GM21447 (cell line): ENCODE data around the gene SSX5.
"Not testable (repeated sequence)": the region's sequence is repeated elsewhere in the genome, so short reads cannot be mapped to it uniquely, and the experiment has no call there.

Source experiments
- ATAC-seq: cut with Tn5 transposase; IDR thresholded peaks from one replicate; pipeline ENCODE4 v1.9.1; 2021; ENCODE audit not compliant: unreplicated experiment

Gene SSX5

DNA sequence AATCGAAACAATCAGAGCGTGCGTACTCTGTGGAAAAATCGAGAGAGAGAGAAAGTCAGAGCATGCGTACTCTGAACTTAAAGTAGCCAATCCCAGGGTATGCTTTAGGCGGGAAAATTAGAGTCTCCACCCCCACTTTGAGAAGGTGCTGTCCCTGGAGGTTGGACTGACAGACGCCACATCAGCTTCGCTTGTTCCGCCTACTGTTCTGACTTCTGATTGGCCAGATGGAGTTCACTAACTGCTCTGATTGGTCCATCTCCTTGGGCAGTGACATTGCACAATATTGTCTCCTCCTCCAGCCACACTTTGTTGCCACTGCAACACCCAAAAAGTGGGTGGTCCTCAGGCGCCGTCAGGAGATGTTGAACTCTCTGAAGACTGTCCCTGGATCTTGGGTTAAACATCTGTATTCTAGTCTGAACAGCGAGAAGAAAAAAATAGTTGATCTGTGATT is at the start of gene SSX5:
SSX5 (minus strand) TSS at position 51 of the 457 bp plus-strand sequence. CDS start 1,437 bp downstream, outside the sequence.
- ATAC-seq, result no peak

GRCh38 chrX:48224196-48224595 is 27.6 kb upstream of the SSX5 start:
- ATAC-seq, result not testable (repeated sequence)

DNA sequence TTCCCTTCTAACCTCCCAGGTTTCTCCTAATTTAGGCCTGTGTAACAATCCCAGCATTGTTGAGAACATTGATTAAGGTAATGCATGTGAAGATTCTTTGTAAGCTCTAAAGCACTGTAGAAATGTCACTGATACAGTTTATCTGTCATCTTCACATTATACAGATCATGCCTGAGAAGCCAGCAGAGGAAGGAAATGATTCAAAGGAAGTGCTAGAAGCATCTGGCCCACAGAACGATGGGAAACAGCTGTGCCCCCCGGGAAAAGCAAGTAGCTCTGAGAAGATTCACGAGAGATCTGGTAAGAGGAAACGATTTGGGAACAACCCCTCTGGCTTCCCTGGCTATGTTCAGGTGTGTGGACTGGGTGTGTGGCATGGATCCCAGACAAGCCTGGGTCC is 17.7 kb upstream of the SSX5 start:
- ATAC-seq, result not testable (repeated sequence)

DNA sequence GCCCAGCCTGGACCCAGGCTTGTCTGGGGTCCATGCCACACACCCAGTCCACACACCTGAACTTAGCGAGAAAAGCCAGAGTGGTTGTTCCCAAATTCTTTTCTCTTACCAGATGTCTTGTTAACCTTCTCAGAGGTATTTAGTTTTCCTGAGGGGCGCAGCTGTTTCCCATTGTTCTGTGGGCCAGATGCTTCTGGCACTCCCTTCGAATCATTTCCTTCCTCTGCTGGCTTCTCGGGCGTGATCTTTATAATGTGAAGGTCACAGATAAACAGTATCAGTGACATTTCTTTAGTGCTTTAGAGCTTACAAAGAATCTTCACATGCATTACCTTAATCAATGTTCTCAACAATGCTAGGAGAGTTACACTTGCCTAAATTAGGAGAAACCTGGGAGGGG is 6.6 kb downstream of the SSX5 start:
- not testable (repeated sequence) for ATAC-seq

GRCh38 chrX:48181882-48182281 is 14.7 kb downstream of the SSX5 start:
- not testable (repeated sequence) for ATAC-seq

DNA sequence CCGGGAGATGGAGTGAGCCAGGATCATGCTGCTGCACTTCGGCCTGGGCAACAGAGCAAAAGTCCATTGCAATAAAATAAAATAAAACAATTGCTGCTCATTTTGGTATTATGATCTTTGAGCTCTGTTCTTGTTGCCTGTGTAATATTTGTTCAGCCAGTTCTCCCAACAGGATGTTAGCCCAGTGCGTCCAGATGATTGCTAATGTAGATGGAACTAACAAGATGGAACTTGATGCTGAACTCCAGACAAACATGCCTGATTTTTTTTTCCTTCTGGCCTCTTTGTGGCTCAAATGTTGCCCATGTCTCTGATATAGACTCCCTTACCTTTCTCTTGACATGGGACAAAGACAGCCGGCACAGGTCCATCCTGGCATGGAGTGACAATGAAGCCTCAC is 15.8 kb downstream of the SSX5 start:
- ATAC-seq, result no peak

- ATAC-seq, result no peak
Measured at GRCh38 chrX:48179691-48180090, 16.9 kb downstream of the SSX5 start.

- ATAC-seq, result not testable (repeated sequence)
Measured at GRCh38 chrX:48166322-48166721, 30.3 kb downstream of the SSX5 start.

DNA sequence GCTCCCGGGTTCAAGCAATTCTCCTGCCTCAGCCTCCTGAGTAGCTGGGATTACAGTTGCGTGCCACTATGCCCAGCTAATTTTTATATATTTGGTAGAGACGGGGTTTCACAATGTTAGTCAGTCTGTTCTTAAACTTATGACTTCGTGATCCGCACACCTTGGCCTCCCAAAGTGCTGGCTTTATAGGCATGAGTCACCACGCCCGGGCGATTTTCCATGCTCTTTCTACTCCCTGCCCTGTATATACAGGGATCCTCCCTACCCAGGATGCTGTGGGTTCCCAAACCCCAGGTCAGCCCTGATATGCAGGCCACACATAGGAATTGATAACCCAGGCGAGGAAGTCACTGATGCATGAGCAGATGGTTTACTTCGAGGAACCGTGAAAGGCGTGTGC is 31.4 kb downstream of the SSX5 start:
- ATAC-seq, result no peak

- ATAC-seq, result no peak
Measured at GRCh38 chrX:48156014-48156413, 40.6 kb downstream of the SSX5 start.

GRCh38 chrX:48154796-48155195 is 41.8 kb downstream of the SSX5 start:
- no peak for ATAC-seq

- no peak for ATAC-seq
Measured at GRCh38 chrX:48153769-48154168, 42.8 kb downstream of the SSX5 start.

GRCh38 chrX:48142697-48143096 is 53.9 kb downstream of the SSX5 start:
- not testable (repeated sequence) for ATAC-seq

DNA sequence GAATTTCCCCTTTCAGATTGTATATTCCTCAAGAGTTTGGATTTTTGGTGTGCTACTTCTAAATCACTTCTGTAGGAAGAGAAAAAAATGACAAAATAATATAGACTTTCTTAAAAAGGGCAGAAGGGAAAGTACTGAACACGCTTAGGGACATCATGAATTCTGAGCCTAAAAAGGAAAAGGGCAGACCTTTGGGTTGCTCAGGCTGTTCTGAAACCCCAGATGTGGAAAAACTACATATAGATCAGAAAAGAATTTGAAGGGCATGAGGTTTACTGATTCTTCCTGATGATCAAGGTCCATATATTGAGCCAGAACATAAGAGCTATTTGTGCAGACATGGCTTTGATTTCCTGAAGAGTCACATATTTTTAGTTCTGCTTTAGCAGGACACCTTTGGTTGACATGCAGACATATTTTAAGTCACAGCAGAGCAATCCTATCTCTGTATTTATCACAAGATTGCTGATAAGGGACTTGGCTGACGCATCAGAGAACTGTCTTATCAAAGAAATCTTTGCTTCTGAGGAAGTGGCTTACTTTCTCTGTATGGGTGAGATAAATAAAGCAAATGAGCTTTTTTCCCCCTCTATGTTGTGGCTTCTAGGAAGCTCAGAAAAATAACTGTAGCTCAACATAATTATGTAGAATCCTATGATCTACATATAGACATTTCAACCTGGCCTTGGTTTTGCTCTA is 54.6 kb downstream of the SSX5 start:
- not testable (repeated sequence) for ATAC-seq

DNA sequence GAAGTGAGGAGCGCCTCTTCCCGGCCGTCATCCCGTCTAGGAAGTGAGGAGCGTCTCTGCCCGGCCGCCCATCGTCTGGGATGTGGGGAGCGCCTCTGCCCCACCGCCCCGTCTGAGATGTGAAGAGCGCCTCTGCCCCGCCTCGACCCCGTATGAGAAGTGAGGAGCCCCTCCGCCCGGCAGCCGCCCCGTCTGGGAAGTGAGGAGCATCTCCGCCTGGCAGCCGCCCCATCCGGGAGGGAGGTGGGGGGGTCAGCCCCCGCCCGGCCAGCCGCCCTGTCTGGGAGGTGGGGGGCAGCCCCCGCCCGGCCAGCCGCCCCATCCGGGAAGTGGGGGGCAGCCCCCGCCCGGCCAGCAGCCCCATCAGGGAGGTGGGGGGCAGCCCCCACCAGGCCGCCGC is 57.5 kb downstream of the SSX5 start:
- ATAC-seq, result not testable (repeated sequence)
